ENCODE measurements around the gene SPATA9. TPM values are rescaled to one million over a fixed set of nuclear protein-coding genes. Genes with fewer than 3 reads are reported as not detected.

SPATA9 gene
- total and polyA plus RNA-seq, 2 of the 13 experiments (the other 11 are each of a cell fraction or from before 2014, with no cell fraction given) = not detected

GRCh38 chr5:95620870-95621838 is 61.6 kb downstream of the SPATA9 start (continued):
- TF ChIP-seq ZGPAT (CRISPR knock-in tag; IDR thresholded peaks at IDR 0.05) (no peak; the same call in 1 of the 2 replicates), AGO2 (optimal IDR thresholded peaks at IDR 0.05; ENCODE audit: low read depth, low read length) (no peak), HNF4A (CRISPR knock-in tag; IDR thresholded peaks at IDR 0.05) (no peak), TBL1XR1 (IDR thresholded peaks at IDR 0.05; ENCODE audit: borderline replicate concordance, low read length, partially characterized antibody) (no peak), ATF5 (CRISPR knock-in tag; IDR thresholded peaks at IDR 0.05; ENCODE audit: low read depth) (no peak), NFAT5 (CRISPR knock-in tag; IDR thresholded peaks at IDR 0.05) (peak; percentile 41; the same call in 1 of the 2 replicates), ZNF234 (CRISPR knock-in tag; conservative IDR thresholded peaks at IDR 0.05) (no peak)
- TF ChIP-seq, protein P1, sequence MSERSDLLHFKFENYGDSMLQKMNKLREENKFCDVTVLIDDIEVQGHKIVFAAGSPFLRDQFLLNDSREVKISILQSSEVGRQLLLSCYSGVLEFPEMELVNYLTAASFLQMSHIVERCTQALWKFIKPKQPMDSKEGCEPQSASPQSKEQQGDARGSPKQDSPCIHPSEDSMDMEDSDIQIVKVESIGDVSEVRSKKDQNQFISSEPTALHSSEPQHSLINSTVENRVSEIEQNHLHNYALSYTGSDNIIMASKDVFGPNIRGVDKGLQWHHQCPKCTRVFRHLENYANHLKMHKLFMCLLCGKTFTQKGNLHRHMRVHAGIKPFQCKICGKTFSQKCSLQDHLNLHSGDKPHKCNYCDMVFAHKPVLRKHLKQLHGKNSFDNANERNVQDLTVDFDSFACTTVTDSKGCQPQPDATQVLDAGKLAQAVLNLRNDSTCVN (CRISPR knock-in tag; IDR thresholded peaks at IDR 0.05; ENCODE audit: borderline replicate concordance) = 0 out of 2 replicates have a peak, but pooled peaks have one; percentile 21
- TF ChIP-seq, protein P2, sequence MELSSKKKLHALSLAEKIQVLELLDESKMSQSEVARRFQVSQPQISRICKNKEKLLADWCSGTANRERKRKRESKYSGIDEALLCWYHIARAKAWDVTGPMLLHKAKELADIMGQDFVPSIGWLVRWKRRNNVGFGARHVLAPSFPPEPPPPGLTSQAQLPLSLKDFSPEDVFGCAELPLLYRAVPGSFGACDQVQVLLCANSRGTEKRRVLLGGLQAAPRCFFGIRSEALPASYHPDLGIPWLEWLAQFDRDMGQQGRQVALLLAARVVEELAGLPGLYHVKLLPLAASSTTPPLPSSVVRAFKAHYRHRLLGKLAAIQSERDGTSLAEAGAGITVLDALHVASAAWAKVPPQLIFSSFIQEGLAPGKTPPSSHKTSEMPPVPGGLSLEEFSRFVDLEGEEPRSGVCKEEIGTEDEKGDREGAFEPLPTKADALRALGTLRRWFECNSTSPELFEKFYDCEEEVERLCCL (CRISPR knock-in tag; IDR thresholded peaks at IDR 0.05; ENCODE audit: borderline replicate concordance) = no peak
- TF ChIP-seq, protein P3, sequence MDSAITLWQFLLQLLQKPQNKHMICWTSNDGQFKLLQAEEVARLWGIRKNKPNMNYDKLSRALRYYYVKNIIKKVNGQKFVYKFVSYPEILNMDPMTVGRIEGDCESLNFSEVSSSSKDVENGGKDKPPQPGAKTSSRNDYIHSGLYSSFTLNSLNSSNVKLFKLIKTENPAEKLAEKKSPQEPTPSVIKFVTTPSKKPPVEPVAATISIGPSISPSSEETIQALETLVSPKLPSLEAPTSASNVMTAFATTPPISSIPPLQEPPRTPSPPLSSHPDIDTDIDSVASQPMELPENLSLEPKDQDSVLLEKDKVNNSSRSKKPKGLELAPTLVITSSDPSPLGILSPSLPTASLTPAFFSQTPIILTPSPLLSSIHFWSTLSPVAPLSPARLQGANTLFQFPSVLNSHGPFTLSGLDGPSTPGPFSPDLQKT (CRISPR knock-in tag; IDR thresholded peaks at IDR 0.05; ENCODE audit: borderline replicate concordance) = no peak
